Endothelial cell of hepatic sinusoid (primary cell): ENCODE data around the gene RAP1GAP.

Experiments
- in situ Hi-C: cut with HindIII; loops from 2 replicates; pipeline ENCODE4 v1.10.0; 2017; ENCODE audit warnings: low sequenced_read_pairs

RAP1GAP gene

GRCh38 chr1:21680381-21680780, 11.2 kb upstream of the RAP1GAP start:
- in situ Hi-C loops, result no loop called here

GRCh38 chr1:21677168-21677567, 8.0 kb upstream of the RAP1GAP start:
- in situ Hi-C loops, result no loop called here

- in situ Hi-C loops, result loop anchor here (25.0 kb wide), 1 partner anchor 313 kb away; no protein-coding TSS in a partner anchor
These were observed 5.8 kb upstream of the RAP1GAP start for GRCh38 chr1:21674957-21675356.

GRCh38 chr1:21673853-21674252, 4.7 kb upstream of the RAP1GAP start:
- in situ Hi-C loops, result loop anchor here (25.0 kb wide), 1 partner anchor 312 kb away; no protein-coding TSS in a partner anchor

- in situ Hi-C loops, result loop anchor here (25.0 kb wide), 1 partner anchor 311 kb away; no protein-coding TSS in a partner anchor
These were observed 4.2 kb upstream of the RAP1GAP start for GRCh38 chr1:21673277-21673780.

- in situ Hi-C loops, result loop anchor here (25.0 kb wide), 1 partner anchor 310 kb away; no protein-coding TSS in a partner anchor
These were observed 3.5 kb upstream of the RAP1GAP start for GRCh38 chr1:21672478-21673276.

- in situ Hi-C loops, result loop anchor here (25.0 kb wide), 1 partner anchor 310 kb away; no protein-coding TSS in a partner anchor
These were observed 2.8 kb upstream of the RAP1GAP start for GRCh38 chr1:21671915-21672314.

GRCh38 chr1:21670956-21671902, 2.1 kb upstream of the RAP1GAP start:
- in situ Hi-C loops, result loop anchor here (25.0 kb wide), 1 partner anchor 309 kb away; no protein-coding TSS in a partner anchor

GRCh38 chr1:21670059-21670881, 1.1 kb upstream of the RAP1GAP start:
- in situ Hi-C loops, result loop anchor here (25.0 kb wide), 1 partner anchor 308 kb away; no protein-coding TSS in a partner anchor

GRCh38 chr1:21668951-21669257, 253 bp downstream of the RAP1GAP start:
- in situ Hi-C loops, result loop anchor here (25.0 kb wide), 1 partner anchor 307 kb away; no protein-coding TSS in a partner anchor

- in situ Hi-C loops, result loop anchor here (25.0 kb wide), 1 partner anchor 306 kb away; no protein-coding TSS in a partner anchor
These were observed 766 bp downstream of the RAP1GAP start for GRCh38 chr1:21668232-21668950.

- in situ Hi-C loops, result loop anchor here (25.0 kb wide), 1 partner anchor 305 kb away; no protein-coding TSS in a partner anchor
These were observed 1.6 kb downstream of the RAP1GAP start for GRCh38 chr1:21667348-21668231.

- in situ Hi-C loops, result loop anchor here (25.0 kb wide), 1 partner anchor 304 kb away; no protein-coding TSS in a partner anchor
These were observed 2.4 kb downstream of the RAP1GAP start for GRCh38 chr1:21666576-21667320.

GRCh38 chr1:21665711-21666575, 3.2 kb downstream of the RAP1GAP start:
- in situ Hi-C loops, result loop anchor here (25.0 kb wide), 1 partner anchor 304 kb away; no protein-coding TSS in a partner anchor

GRCh38 chr1:21664806-21665588, 4.2 kb downstream of the RAP1GAP start:
- in situ Hi-C loops, result loop anchor here (25.0 kb wide), 1 partner anchor 303 kb away; no protein-coding TSS in a partner anchor
